ENCODE measurements around the gene RTN4R.
"Not testable (repeated sequence)": the region's sequence is repeated elsewhere in the genome, so short reads cannot be mapped to it uniquely, and the experiment has no call there.

RTN4R gene

DNA sequence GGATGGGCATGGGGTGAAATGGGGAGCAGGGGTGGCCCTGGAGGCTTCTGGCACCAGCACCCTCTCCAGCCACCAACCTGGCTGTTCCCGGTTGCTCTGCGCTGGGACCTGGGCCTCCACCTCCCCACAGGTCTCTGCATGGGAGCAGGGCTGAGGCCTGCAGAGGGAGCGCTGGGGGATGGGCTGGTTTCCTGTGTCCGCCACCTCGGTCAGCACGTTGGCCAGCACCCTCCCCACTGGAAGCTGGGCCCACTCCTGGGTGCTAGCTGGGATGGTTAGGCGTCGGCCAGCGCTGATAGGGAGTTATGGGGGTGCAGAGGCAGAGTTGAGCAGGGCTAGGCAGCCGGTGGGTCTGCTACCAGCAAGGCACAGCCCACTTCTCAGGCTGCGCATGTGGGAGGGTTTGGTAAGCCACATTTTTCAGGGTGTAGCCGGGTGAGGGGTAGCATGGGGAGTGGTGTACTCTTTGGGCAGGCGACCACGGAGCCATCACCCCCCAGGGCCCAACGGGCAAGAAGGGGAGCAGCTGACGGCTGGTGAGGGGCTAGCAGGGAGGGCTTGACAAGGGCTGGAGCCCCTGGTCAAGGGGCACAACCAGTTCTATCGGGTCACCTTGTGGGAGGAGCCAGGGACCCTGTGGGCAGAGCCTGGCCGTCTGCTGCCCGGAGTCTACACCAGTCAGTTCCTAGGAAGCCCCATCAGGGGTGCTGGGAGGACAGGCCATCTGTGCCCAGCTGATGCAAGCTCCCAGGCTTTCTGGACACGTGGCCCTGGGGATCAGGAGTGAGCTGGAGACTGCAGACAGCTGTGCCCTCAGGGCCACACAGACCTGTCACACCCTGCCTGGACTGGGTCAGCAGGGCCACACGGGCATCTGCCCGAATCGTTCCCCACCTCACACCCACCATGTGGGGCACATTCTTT, 2.3 kb upstream of the RTN4R start:
- not testable (repeated sequence) for DNase-seq

DNA sequence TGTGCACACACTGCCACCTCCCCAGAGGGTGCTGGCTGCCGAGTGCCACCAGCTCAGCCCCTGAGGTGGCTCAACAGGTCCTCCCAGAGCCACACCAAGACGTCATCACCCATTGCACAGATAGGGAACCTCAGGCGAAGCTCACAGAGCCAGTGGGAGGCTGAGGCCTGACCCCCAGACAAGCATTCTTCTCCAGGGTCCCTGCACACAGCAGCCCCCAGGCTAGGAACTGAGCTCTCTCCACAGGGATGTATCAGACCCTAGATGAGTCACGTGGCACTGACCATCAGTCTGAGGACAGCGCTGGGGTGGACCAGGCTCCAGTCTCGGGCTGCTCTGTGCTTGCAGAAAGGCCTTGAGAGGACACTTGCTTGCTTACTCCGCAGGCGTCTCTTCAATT, 1.6 kb upstream of the RTN4R start:
- DNase-seq: not testable (repeated sequence)

DNA sequence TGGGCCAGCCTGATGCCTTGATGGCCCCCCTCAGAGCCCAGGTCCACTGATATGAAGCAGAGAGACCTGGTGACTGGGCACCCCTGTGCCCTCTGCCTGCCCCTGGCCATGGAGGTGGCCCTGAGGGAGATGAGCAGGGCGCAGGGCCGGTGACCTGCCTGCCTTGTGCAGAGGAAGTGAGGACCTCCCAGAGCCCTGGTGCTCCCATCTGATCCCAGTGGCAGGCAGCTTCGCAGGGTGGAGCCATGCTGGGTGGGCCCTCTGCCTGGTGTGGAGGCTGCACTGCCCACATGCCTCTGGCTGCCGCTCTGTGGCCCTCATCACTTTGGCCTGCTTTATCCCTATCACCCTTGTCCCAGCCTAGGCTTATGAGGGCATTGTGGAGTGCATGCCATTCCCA, 1.1 kb upstream of the RTN4R start:
- DNase-seq: not testable (repeated sequence)

DNA sequence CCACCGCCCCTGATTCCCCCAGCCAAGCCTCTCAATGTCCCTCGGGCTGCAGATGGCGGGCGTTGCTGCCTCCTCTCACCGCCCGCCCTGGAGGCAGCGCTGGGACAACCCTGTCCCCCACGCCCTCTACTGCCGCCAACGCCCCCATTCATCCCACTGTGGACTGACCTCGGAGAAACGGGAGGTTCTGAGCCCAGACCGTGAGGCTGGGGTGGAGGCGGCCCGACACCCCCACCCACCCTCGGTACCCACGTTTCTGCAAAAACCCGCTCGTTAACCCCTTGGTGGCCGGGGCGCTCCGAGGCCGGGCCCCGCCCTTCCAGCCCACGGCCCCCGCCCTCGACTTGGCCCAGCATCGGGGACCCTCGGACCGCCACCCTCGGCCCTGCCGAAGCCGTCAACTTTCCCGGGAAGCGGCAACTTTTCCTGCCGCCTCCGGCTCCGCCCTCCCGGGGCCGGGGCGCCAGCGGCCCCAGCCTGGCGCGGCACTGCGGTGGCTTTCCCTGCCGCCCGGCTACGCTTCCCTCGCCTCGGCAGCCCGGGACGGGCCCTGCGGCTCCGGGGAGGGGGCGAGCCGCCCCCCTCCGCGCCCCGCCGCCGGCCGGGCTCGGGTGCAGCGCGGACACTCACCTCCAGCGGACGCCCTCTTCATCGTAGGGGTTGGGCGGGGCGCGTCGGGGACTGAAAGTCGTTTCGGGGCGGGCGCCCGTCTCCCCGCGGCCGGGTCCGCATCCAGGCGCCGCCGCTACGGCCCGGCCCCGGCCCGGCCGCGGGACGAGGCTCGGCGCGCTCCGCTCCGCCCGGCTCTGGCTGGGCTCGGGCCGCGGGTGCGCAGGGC, 458 bp downstream of the RTN4R start:
- DNase-seq: no peak

DNA sequence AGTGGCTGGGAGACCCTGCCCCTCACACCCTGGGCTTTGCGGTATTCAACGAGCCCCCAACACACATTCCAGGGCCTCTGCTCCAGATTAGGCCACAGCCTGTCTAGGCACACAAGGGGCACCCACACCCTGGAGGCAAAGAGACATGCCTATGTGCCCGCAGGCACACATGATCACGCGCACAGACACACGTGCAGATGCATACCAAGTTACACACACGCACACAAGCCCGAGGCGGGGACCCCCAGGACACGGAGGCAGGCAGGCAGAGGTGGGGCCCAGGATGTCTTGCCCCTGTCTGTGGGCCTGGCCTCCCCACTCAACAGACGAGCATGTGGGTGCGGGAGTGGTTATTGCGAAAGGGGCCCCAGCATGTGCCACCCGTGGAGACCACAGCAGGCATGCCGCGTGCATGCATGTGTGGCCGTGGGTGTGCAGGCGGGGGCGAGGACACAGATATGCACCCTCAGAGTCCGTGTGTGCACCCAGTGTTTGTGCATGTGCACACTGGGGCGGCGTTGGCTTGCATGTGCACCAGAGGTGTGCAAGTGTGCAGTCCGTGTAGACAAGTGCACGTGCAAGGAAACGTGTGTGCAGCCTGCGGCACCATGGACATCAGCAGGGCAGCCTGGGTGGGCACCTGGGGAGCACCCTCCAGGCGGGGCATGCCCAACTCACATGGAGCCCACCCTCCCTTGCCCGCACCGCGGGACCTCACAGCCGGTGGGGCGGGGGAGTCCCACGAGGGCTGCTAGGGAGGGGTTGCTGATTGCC, 1.3 kb downstream of the RTN4R start:
- not testable (repeated sequence) for DNase-seq

DNA sequence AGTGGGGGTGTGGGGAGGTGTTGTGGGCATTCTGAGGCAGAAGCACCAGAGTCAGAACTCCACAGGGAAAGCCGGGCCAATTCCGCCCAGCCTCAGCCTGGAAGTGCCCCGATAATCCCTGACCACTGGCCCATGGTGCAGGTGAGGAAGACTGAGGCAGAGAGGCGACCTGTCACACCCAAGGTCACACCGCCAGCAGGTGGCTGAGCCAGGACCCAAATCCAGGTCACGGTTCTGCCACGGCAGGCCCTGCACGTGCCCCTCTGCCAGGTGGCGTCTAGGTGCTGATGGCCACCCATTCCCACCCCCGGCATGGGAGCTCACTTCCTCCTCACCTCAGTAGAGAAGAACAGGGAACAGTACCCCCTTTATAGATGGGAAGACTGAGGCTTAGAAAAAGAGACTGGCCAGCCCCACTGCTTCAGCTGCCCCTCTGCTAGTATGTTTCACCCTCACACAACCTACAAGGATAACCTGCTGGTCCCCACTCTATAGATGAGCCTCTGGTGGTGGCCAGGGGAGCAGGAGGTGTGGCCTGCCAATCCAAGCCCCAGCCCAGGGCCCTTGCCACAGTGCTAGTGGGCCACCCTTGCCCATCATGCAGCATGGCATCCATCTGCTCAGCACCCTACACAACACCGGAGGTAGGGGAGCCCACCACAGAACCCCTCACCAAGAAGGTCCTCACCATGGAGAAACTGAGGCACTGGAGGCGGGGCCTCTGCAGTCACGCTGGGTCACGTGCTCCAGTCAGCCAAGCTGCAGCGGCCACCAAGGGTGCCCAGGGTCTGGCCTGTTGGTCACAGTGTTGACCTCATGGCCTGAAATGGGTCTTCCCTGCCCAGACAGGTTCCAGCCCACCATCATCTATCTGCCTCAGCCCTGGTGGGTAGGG, 2.1 kb downstream of the RTN4R start:
- DNase-seq: not testable (repeated sequence)

DNA sequence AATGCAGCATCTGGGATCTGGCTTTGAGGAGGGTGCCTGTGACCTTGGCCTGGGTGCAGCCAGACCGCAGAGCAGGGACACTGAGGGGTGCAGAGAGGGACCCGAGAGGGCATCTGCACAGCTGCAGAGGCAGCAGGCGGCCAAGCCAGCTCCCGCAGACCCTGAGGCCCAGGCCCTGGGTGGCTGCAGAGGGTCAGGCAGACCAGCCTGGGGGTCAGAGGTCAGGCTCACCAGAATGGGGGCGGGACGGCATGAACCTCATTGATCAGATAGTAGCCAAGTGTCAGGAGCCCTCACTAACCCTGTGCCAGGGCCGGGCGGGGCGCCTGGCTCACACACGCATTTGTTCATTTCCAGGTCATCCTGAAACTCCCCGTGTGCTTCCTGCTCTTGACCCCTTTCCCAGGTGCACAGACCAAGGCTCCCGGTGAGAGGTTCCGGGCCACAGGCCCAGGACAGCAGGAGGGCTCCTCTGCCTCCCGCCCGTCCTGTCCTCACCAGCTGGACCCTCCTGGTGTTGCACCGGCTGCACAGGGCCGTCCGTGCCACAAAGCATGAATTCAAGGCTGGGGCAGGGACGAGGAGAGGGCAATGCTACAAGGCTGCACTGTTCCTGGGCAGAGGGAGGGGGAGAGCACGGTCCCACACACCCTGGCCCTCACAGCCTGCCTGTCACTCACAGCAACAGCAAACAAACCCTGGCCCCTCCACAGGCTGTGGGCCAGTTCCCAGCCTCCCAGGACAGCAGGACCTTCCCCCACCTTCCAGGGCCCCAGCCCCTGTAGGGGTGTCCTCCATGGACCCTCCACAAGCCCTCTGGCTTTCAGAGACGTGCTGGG, 3.3 kb downstream of the RTN4R start:
- no peak for DNase-seq

DNA sequence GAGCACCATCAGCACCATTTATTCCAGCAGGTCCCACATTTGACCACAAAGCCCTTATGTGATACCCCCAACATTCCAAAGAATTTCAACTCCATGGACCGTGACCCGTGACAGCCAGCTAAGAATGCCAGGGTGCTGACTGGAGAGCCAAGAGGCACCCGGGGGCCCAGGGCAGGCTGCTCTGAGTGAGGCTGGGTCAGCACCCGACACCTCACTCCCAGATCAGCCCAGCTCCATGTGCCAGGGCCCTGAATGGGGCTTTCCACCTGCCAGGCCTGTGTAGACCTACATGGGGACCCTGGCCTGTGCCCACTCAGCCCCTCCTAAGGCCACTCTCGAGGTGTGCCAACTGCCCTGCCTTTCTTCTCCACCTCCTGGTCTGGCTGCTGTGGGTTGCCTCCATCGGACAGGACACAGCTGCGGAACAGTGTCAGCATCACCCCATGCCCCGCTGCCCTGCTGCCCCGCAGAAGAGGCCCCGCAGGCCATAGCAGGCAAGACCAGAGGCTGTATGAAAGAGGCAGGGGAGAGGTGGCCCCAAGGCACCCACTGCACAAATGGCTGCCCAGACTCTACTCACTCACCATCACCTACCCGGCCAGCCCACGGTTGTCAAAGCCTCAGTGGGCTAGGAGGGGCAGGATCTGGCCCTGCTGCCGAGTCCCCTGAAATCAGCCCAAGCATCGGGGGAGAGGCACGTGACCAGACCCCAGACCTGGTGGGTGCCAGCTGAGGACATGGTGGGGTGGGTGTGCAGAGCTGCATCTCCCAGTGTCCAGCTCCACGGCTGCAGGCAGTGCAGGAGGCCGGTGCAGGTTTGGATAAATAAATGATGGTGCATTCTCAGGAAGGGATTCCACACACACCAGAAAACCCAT, 4.5 kb downstream of the RTN4R start:
- DNase-seq: not testable (repeated sequence)

DNA sequence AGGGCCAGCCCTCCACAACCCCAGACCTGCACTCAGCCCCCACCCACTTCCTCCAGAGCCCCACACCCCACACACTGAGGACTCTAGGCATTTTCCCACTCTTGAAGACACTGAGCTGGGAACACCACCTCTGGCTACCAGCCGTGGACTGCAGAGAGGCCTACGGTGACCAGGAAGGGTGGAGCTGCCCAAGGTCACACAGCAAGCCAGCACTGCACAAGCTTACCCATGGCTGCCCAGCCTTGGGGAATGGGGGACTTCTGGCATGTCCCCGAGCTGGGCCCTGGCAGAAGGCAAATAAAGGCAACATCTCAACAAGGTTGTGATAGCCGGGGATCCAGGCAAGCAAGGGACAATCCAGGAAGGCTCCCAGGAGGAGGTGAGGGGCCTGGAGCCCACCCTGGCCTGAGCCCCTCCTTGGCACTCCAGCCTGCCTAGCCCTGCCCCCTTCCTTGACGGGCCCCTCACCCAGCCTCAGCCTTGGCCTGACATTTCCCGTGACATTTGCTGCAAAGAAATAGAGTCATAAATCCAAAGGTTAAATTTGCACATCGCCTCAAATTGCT, 5.5 kb downstream of the RTN4R start:
- DNase-seq: no peak

DNA sequence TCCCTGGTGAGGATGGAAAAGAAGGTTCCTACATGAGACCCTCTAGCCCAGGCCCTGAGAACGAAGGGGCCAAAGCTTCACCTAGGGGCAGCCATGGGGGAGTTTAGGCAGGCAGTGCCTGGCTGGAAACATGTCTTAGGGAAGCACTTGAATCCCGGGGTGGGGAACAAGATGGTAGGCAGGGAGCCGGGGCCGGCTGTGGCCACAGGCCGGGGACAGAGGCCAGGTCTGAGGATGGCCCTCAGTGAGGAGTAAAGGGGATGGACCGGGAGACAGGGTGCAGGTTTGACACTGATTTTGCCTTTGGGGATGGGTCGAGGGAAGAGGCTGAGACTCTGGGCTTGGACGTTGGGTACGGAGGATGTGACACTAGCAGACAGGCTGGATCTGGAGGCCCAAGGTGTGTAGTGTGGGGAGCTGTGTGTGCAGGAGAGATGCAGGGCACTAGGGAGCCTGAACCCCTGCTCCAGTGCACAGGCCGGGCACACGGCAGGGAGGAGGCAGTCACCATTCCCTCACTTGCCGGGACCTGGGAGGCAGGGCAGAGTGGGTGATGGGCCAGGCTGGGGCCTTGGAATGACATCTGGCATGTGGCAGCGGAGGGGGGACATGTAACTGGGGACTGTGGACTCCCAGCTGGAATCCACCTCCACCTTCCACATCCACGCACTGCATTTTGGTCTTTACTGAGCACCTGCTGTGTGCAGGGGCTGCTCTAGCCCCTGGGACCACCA, 6.1 kb downstream of the RTN4R start:
- DNase-seq: no peak

DNA sequence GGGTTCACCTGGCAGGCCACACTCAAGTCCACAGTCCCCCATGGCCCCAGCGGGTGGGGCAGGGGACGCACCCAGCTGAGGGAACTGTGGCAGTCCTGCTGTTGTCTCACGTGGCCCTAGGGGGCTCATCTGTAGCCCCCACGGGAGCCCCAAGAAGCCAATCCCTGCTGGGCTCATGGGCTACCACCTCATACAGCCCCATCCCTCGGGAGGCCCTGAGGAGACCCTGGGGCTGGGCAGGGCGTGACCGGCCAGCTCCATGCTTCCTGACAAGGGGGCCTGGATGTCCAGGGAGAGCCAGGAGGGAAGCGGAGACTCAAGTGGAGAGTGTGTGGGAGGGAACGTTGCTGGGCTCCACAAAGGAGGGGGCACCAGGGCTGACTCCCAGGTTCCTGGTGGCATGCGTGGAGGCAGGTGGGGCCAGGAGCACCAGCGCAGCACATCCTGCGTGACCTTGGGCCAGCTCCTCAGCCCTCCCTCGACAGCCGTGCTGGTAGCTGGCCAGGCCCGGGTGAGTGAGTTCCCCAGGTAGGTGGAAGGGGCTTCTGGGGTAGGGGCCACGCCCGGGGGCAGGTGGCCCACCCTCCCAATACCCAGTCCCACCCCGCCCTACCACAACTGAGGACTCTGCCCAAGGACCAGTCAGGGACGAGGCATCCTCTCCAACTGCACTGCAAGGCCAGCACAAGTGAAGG, 7.9 kb downstream of the RTN4R start:
- DNase-seq: no peak

DNA sequence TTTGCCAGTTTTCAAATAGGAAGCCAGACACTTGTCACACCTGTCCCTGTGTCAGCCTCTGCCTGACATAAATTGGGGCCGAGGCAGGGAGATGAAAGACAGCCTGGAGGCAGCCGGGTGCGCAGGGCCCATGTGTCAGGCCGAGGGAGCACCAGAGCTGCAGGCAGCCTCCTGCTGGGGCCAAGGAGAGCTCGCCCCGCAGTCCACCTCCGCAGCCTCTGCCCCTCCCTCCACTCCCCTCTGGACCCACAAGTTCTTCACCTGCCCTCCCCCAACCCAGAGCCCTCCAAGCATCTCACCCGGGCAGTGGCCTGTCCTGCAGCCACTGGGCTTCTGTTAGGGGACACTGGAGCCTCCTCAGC, 8.8 kb downstream of the RTN4R start:
- DNase-seq: no peak

DNA sequence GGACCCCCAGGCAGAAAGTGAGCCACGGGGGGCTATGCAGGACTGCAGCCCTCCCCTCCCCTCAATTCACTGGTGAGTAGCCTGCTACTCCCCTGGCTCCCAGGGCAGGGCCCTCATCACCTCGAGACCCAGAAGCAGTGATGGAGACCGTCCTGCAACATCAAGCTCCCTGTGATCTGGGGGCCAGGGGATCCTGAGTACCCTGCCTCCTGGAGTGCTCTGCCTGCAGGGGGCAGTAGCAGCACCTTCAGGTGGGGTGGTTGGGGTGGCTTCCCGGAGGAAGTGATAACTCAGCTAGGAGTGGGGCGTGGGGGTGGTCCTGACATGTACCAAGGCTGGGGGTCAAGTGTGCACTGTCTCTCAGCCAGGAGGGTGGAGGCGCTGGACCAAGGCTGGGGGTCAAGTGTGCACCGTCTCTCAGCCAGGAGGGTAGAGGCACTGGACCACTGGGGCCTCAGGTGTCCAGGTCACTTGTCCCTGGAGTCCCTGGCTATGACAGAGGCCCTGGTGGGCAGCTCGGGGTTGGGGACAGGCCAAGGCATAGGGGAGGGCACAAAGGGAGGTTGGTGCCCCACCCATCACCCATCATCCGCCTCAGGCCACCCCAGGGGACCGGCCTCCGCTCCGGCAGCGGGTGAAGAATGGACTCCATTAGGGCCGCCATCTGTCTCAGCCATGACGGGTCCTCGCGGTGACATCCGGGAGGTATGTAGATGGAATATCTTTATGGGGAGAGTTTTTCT, 9.4 kb downstream of the RTN4R start:
- no peak for DNase-seq

DNA sequence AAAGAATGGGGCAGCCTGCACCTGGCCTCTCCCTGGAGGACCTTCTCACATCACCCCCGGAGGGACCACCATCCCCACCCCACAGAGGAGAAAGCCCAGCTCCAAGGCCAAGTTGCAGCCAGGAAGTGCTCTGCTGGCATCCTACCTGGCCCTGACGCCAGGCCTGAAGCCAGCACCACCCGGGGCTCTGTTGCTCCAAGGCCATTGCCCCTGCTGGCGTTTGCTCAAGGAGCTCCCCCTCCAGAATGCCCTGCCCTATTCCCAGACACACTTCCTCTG, 10.2 kb downstream of the RTN4R start:
- no peak for DNase-seq

DNA sequence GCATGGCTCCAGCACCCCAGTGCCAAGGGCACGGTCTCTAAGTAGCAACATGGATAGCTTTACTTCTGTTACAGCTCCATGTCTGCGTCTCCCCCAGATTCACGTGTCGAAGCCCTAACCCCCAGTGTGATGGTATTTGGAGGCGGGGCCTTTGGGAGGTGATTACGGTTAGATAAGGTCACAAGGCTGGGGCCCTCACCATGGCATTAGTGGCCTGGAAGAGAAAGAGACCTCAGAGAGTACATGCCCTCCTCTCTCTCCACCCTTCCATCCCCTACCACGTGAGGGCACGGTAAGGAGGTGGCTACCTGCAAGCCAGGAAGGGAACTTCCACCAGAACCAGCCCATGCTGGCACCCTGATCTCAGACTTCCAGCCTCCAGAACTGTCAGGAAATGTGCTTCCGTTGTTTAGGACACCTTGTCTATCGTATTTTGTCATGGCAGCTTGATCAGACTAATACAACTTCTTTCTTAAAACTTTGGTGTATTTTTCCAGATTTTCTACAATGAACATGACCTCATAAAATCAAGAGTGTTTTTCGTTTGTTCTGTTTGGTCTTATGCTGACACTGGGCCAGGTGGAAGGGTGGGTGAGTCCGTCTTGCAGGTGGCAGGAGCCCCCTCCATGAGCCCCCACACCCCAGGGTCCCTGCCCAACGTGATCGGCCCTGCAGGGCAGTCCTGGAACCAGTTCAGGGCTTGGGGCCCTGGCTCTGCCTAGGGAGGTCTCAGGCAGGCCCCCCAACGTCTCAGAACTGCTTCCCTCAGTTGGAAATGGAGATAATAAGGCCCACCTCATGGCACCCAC, 10.7 kb downstream of the RTN4R start:
- no peak for DNase-seq

DNA sequence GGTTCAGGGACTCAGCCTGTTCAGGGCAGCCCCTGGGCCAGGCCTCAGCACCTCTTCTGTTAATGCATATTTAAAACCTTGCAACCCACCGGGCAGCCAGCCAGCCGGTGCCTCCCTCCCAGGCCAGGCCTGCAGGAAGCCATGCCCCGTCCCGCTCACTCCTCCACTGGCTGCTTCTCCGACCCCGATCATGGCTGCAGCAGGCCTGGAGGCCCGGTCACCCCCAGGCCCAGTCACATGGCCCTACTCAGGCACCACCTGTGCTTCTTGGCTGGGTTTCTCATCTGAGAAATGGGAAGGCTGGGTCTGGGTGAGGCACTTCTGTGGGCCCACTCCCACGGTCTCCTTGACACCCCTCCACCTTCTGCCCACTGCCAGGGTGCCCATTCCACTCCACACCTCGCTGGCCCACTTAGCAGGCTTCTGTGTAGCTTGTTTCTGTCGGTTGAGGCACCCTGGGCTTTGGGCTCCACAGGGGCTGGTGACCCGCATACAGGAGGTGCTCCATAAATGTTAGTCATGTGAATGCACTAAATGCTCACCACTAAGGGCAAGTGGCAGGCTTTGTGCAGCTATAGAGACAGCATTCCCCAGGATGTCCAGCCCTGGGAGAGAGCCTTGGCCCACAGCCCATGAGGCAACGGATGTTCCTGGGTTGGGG, 11.4 kb downstream of the RTN4R start:
- no peak for DNase-seq
